ENCODE data around the gene CDK5R2. TPM values are rescaled to one million over a fixed set of nuclear protein-coding genes. Genes with fewer than 3 reads are reported as not detected.

The CDK5R2 gene
- total RNA-seq, 4 donors from 2014 or later: 0.39 TPM; not detected in 3

DNA sequence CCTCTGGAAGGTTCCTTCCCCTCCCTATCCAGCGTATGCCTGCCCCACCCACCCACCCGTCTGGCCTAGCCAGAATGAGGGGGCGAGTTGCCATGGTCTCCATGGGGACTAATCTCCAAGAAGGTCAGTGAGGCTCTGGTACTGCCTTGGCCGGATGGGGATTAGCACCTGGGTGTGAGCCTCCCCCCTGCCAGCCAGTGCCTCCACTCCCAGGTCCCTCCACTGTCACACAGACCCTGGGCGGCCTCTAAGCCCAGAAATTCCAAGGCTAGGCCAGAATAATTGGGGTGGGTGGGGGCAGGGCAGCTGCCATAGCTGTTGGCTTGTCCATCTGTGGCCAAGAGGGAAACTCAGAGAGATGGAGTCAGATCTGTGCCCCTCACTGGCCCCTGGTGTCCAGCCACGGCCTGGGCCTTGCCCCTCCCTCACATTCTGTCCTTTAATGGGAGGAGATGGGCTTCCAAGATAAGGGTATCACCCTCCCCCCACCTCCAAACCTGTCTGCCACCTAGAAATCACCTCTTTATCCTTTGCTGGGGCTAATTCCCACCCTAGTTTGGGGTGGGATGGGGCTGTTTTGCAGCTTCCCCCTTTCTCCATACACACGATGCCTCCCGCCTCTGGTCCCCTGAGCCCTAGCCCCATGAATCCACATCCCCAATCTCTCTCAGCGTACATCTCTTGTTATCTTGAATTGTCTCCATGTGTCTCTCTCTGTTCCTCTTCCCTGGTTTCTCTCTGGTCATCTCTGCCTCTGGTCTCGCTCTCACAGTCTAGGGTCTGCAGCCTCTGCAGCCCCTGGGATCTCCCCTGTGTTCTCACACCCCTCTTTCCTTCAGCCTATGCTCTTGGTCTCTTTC is 39.8 kb downstream of the CDK5R2 start:
- H3K27ac ChIP-seq: no peak overlapping the region
- intact Hi-C loops (cut with DNase I): no loop called here
- H3K36me3 ChIP-seq: no peaks in the 10 kb centered on the region
- H3K9me3 ChIP-seq: no peaks in the 10 kb centered on the region
- no peak for TF ChIP-seq POLR2A (IDR thresholded peaks at IDR 0.05)
- no peak for TF ChIP-seq CTCF (IDR thresholded peaks at IDR 0.05)
- no peak overlapping the region for H3K4me3 ChIP-seq (replicated peaks in 1 of 3)
- DNase-seq: no peak
- H3K27me3 ChIP-seq: peaks cover 21% of the 10 kb centered on the region
- WGBS, 2 donors: 50 to 54% methylated on average over 8 to 10 of the region's 10 CpGs
- peaks cover 24 to 30% of the 10 kb centered on the region in 2 donors for H3K4me1 ChIP-seq

- WGBS, 2 donors: 16% methylated on average over 8 to 9 of the region's 9 CpGs
- TF ChIP-seq CTCF (IDR thresholded peaks at IDR 0.05) (no peak), POLR2A (IDR thresholded peaks at IDR 0.05) (no peak)
- intact Hi-C loops (cut with DNase I): no loop called here
- no peak overlapping the region for H3K27ac ChIP-seq
- peaks cover 22% of the 10 kb centered on the region for H3K27me3 ChIP-seq
- no peaks in the 10 kb centered on the region for H3K9me3 ChIP-seq
- H3K4me3 ChIP-seq (replicated peaks in 1 of 3): no peak overlapping the region
- DNase-seq: no peak
- H3K4me1 ChIP-seq: peaks cover 24 to 30% of the 10 kb centered on the region in 2 donors
- no peaks in the 10 kb centered on the region for H3K36me3 ChIP-seq
These were observed 40.6 kb downstream of the CDK5R2 start for GRCh38 chr2:218999881-219000568.

- Histone ChIP-seq H3K9me3 (no peaks in the 10 kb centered on the region), H3K27me3 (peaks cover 22% of the 10 kb centered on the region), H3K4me3 (replicated peaks in 1 of 3) (no peak overlapping the region), H3K27ac (no peak overlapping the region), H3K4me1 (peaks cover 23 to 30% of the 10 kb centered on the region in 2 donors), H3K36me3 (no peaks in the 10 kb centered on the region)
- DNase-seq: no peak
- TF ChIP-seq POLR2A (IDR thresholded peaks at IDR 0.05) (no peak), CTCF (IDR thresholded peaks at IDR 0.05) (no peak)
- WGBS, 2 donors: 25 to 80% methylated on average over 1 to 8 of the region's 8 CpGs
- intact Hi-C loops (cut with DNase I): no loop called here
These were observed 41.1 kb downstream of the CDK5R2 start for GRCh38 chr2:219000569-219000960.

DNA sequence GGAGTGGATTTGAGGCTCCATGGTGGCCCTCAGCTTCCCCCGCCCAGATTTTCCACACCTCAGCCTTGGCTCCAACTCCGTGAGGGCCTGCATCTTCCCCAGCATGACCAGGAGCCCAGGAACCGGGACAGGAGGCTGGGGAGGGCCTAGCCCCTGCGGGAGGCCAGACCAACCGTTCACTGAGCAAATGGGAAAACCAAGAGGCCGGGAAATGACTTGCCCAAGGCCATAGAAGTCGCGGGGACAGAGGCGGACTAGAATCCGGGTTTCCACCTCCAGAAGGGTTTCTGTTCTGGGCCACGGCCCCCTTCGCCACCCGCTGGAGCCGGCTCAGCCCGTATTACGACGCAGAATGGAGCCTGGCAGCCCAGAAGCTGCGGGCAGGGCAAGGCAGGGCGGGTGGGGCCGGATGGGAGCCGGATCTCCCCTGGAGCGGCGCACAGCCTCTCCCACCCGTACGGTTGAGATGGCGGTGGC is 41.7 kb downstream of the CDK5R2 start:
- no peaks in the 10 kb centered on the region for H3K9me3 ChIP-seq
- no peak for TF ChIP-seq CTCF (IDR thresholded peaks at IDR 0.05)
- TF ChIP-seq POLR2A (IDR thresholded peaks at IDR 0.05): no peak
- WGBS, 2 donors: 14 to 16% methylated on average over 5 to 11 of the region's 26 CpGs
- H3K4me3 ChIP-seq (replicated peaks in 1 of 3): no peak overlapping the region
- peaks cover 20 to 26% of the 10 kb centered on the region in 2 donors for H3K4me1 ChIP-seq
- no peak overlapping the region for H3K27ac ChIP-seq
- peaks cover 22% of the 10 kb centered on the region for H3K27me3 ChIP-seq
- intact Hi-C loops (cut with DNase I): no loop called here
- DNase-seq: no peak
- no peaks in the 10 kb centered on the region for H3K36me3 ChIP-seq
